ENCODE measurements around the gene MOGAT3. TPM values are rescaled to one million over a fixed set of nuclear protein-coding genes. Genes with fewer than 3 reads are reported as not detected.

MOGAT3 gene
- total RNA-seq, 1 donor from 2014 or later = not detected

DNA sequence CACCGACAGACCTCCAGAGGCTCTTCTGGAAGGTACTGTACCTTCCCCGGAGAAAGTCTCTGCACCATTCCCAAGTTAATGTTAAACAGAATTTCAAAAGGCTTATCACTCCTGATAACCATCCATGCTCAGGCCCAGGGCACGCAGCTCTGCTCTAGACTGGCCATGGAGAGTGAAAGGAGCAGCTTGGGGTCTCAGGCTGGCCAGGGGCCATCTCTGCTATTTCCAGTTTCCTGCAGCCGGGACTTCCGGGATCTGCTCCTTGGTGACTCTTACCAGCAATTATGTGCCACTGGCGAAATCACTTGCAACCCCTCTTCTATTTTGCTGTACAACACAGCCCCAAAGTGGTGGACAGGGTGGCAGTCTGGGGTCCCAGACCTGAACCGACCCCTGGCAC lies 30.8 kb upstream of the MOGAT3 start:
- TF ChIP-seq, protein P1, sequence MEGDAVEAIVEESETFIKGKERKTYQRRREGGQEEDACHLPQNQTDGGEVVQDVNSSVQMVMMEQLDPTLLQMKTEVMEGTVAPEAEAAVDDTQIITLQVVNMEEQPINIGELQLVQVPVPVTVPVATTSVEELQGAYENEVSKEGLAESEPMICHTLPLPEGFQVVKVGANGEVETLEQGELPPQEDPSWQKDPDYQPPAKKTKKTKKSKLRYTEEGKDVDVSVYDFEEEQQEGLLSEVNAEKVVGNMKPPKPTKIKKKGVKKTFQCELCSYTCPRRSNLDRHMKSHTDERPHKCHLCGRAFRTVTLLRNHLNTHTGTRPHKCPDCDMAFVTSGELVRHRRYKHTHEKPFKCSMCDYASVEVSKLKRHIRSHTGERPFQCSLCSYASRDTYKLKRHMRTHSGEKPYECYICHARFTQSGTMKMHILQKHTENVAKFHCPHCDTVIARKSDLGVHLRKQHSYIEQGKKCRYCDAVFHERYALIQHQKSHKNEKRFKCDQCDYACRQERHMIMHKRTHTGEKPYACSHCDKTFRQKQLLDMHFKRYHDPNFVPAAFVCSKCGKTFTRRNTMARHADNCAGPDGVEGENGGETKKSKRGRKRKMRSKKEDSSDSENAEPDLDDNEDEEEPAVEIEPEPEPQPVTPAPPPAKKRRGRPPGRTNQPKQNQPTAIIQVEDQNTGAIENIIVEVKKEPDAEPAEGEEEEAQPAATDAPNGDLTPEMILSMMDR (conservative IDR thresholded peaks at IDR 0.05) = no peak
- no peak for DNase-seq (ENCODE audit: low read depth, low spot score)
- no peaks in the 10 kb centered on the region for H3K9me3 Mint-ChIP-seq
- H3K27me3 Mint-ChIP-seq (ENCODE audit: low read depth) = peaks cover 13% of the 10 kb centered on the region
- peak overlapping the region; percentile 35 for H3K27ac Mint-ChIP-seq (ENCODE audit: unreplicated experiment)
- no peak overlapping the region for H3K4me3 Mint-ChIP-seq
- H3K36me3 Mint-ChIP-seq (ENCODE audit: low read depth) = peaks cover 2% of the 10 kb centered on the region
- peaks cover 10% of the 10 kb centered on the region for H3K4me1 Mint-ChIP-seq

DNA sequence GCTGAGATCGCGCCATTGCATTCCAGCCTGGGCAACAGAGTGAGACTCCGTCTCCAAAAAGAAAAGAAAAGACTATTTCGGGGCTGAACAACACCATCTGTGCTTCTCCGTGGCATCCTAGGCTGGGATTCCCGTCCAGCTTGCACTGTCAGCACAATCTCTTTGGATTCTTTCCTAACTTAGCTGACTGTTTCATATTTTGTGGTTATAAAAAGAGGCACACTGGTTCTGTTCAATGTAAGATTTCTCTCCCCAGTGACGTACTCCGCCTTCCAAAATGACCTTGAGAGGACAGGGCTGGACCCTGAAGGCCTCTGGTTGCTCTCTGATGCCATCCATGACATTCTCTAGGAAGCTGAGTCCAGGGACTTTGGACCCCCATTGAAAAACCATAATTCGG lies 25.9 kb upstream of the MOGAT3 start:
- Mint-ChIP-seq H3K36me3 (ENCODE audit: low read depth) (peaks cover 2% of the 10 kb centered on the region), H3K27me3 (ENCODE audit: low read depth) (peaks cover 5% of the 10 kb centered on the region), H3K9me3 (no peaks in the 10 kb centered on the region), H3K27ac (ENCODE audit: unreplicated experiment) (no peak overlapping the region), H3K4me1 (peaks cover 6% of the 10 kb centered on the region), H3K4me3 (peak overlapping the region; percentile 41)
- TF ChIP-seq, protein P1 (conservative IDR thresholded peaks at IDR 0.05) = no peak
- DNase-seq (ENCODE audit: low read depth, low spot score) = no peak

DNA sequence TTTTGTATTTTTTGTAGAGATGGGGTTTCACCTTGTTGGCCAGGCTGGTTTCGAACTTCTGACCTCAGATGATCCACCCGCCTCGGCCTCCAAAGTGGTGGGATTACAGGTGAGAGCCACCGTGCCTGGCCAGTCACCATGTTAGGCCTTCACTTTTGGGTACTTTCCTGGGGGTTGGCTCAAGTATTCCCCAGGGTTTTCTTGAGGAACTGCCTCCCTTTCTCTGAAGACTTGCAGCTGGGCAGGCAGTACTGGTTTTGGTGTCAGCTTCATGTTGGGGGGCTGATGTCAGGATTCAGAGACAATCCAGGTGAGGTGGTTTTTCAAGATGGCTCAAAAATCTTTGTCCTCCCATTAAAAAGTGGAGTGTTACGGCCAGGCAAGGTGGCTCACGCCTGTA lies 24.8 kb upstream of the MOGAT3 start:
- peaks cover 2% of the 10 kb centered on the region for H3K27me3 Mint-ChIP-seq (ENCODE audit: low read depth)
- H3K4me3 Mint-ChIP-seq = no peak overlapping the region
- no peak for DNase-seq (ENCODE audit: low read depth, low spot score)
- TF ChIP-seq, protein P1 (conservative IDR thresholded peaks at IDR 0.05) = no peak
- no peak overlapping the region for H3K27ac Mint-ChIP-seq (ENCODE audit: unreplicated experiment)
- no peaks in the 10 kb centered on the region for H3K9me3 Mint-ChIP-seq
- H3K36me3 Mint-ChIP-seq (ENCODE audit: low read depth) = peaks cover 2% of the 10 kb centered on the region
- peaks cover 1% of the 10 kb centered on the region for H3K4me1 Mint-ChIP-seq

DNA sequence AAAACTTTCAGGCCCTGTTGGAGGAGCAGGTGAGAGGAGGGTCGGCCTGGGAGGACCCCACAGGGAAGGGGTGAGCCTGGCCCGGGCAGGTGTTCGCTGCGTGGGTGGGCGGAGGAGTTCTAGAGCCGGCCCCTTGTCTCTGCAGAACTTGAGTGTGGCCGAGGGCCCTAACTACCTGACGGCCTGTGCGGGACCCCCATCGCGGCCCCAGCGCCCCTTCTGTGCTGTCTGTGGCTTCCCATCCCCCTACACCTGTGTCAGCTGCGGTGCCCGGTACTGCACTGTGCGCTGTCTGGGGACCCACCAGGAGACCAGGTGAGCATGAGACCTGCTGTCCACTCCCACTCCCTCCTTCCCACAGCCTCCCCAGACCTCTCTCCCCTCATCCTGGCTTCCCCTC lies 22.7 kb upstream of the MOGAT3 start:
- TF ChIP-seq, protein P1 (conservative IDR thresholded peaks at IDR 0.05) = no peak
- Mint-ChIP-seq H3K36me3 (ENCODE audit: low read depth) (peaks cover 2% of the 10 kb centered on the region), H3K9me3 (no peaks in the 10 kb centered on the region), H3K27me3 (ENCODE audit: low read depth) (no peaks in the 10 kb centered on the region), H3K4me3 (no peak overlapping the region), H3K27ac (ENCODE audit: unreplicated experiment) (peak overlapping the region; percentile 43), H3K4me1 (peaks cover 5% of the 10 kb centered on the region)
- no peak for DNase-seq (ENCODE audit: low read depth, low spot score)

DNA sequence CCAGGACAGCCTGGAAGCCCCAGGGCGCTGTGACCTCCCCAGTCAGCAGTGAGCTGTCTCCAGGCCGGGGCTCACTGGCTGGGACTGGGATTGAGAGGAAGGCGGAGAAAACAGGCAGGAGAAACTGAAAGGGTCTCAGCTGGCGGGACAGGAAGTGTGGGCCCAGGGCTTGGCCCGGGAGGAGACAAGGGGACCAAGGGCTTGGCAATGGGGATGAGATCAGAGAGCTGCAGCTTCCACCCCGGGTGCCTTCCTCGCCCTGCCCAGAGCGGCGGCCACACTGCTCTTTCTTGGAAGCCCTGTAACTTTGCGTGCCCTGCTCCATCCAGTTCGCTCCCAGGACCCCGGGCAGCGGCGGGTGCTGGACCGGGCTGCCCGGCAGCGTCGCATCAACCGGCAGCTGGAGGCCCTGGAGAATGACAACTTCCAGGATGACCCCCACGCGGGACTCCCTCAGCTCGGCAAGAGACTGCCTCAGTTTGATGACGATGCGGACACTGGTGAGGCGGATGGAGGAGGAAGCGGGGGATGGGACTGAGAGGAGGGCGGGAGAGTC lies 21.5 kb upstream of the MOGAT3 start:
- DNase-seq (ENCODE audit: low read depth, low spot score) = no peak
- Mint-ChIP-seq H3K27ac (ENCODE audit: unreplicated experiment) (no peak overlapping the region), H3K9me3 (no peaks in the 10 kb centered on the region), H3K4me1 (peaks cover 13% of the 10 kb centered on the region), H3K4me3 (no peak overlapping the region), H3K27me3 (ENCODE audit: low read depth) (no peaks in the 10 kb centered on the region), H3K36me3 (ENCODE audit: low read depth) (peaks cover 2% of the 10 kb centered on the region)
- TF ChIP-seq, protein P1 (conservative IDR thresholded peaks at IDR 0.05) = no peak

All from neural crest cell (in vitro differentiated cells).